ENCODE measurements around the gene TBC1D30.

Gene TBC1D30

GRCh38 chr12:64915242-64915641, 90.8 kb downstream of the TBC1D30 start:
- no peak for DNase-seq

- no peak for DNase-seq
Measured at GRCh38 chr12:64916411-64917261, 92.2 kb downstream of the TBC1D30 start.

- no peak for DNase-seq
Measured at GRCh38 chr12:64918344-64918743, 93.9 kb downstream of the TBC1D30 start.

- no peak for DNase-seq
Measured at GRCh38 chr12:64918801-64919200, 94.4 kb downstream of the TBC1D30 start.

GRCh38 chr12:64922853-64923252, 98.4 kb downstream of the TBC1D30 start:
- DNase-seq, result no peak

GRCh38 chr12:64923536-64923935, 99.1 kb downstream of the TBC1D30 start:
- no peak for DNase-seq
